Activated CD4-positive, alpha-beta T cell treated with anti-CD3 and anti-CD28 coated beads, Interleukin-2, amount 10 ng/mL, durations not matched to agents 7 days and 5 days (primary cell): ENCODE results near the gene SRGAP1. TPM values are rescaled to one million over a fixed set of nuclear protein-coding genes. Genes with fewer than 3 reads are reported as not detected.

Experiments
- CTCF ChIA-PET: fragments of 350-600 bp; sonication (Branson Sonifier 250); formaldehyde crosslinking; loops from one replicate; lab custom pipeline; 2021; ENCODE audit warnings: antibody characterized with exemption; lab: Charles Lee
- POLR2A ChIA-PET: fragments of 350-600 bp; sonication (Branson Sonifier 250); formaldehyde crosslinking; loops from one replicate; lab custom pipeline; 2021; ENCODE audit warnings: antibody characterized with exemption; lab: Charles Lee
- DNase-seq: peaks from one replicate; pipeline ENCODE4 v3.0.0-alpha.2; 2020
- H3K27ac Mint-ChIP-seq: one replicate; pipeline ENCODE4 v1.8.0; 2021; ENCODE audit warnings: mild to moderate bottlenecking, moderate library complexity, mixed read lengths
- H3K27me3 Mint-ChIP-seq: one replicate; pipeline ENCODE4 v1.8.0; 2021; ENCODE audit warnings: mixed read lengths
- H3K36me3 Mint-ChIP-seq: one replicate; pipeline ENCODE4 v1.8.0; 2021; ENCODE audit warnings: low read depth, mixed read lengths
- H3K4me1 Mint-ChIP-seq: one replicate; pipeline ENCODE4 v1.8.0; 2021; ENCODE audit warnings: mixed read lengths
- H3K4me3 Mint-ChIP-seq: one replicate; pipeline ENCODE4 v1.8.0; 2021; ENCODE audit warnings: mild to moderate bottlenecking, moderate library complexity, mixed read lengths
- H3K9me3 Mint-ChIP-seq: one replicate; pipeline ENCODE4 v1.8.0; 2021; ENCODE audit warnings: mixed read lengths
- total RNA-seq, 2 experiments: library from RNA; stranded (reverse); gene quantifications; one replicate each; pipeline ENCODE4 v1.2.3, GENCODE V29; 2021

The SRGAP1 gene
- total RNA-seq, 2 experiments from 2014 or later, result not detected

- no peaks in the 10 kb centered on the region for H3K4me1 Mint-ChIP-seq
- H3K4me3 Mint-ChIP-seq, result no peak overlapping the region
- CTCF ChIA-PET, result no interaction called here
These were observed 62.4 kb downstream of the SRGAP1 start for GRCh38 chr12:63906876-63907275.

DNA sequence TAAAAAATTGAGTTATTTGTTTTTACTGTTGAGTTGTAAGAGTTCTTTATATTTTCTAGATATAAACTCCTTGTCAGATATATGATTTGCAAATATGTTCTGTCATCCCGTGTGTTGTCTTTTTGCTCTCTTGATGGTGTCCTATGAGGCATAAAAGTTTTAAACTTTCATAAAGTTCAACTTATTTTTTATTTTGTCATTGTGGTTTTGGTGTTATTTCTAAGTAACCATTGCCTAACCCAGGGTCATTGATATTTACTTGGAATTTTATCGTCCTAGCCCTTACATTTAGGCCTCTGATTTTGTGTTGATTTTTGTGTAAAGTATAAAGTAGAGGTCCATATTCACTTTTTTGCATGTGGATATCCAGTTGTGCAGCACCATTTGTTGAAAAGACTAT is 63.1 kb downstream of the SRGAP1 start:
- ChIA-PET CTCF (no interaction called here), POLR2A (no interaction called here)
- Mint-ChIP-seq H3K27me3 (no peaks in the 10 kb centered on the region), H3K36me3 (no peaks in the 10 kb centered on the region), H3K9me3 (no peaks in the 10 kb centered on the region), H3K4me3 (no peak overlapping the region), H3K4me1 (no peaks in the 10 kb centered on the region), H3K27ac (no peak overlapping the region)
- no peak for DNase-seq

More at GRCh38 chr12:63906876-63907275, 62.4 kb downstream of the SRGAP1 start:
- Mint-ChIP-seq H3K27me3 (no peaks in the 10 kb centered on the region), H3K36me3 (no peaks in the 10 kb centered on the region), H3K27ac (no peak overlapping the region), H3K9me3 (no peaks in the 10 kb centered on the region)
- POLR2A ChIA-PET, result no interaction called here
- no peak for DNase-seq

DNA sequence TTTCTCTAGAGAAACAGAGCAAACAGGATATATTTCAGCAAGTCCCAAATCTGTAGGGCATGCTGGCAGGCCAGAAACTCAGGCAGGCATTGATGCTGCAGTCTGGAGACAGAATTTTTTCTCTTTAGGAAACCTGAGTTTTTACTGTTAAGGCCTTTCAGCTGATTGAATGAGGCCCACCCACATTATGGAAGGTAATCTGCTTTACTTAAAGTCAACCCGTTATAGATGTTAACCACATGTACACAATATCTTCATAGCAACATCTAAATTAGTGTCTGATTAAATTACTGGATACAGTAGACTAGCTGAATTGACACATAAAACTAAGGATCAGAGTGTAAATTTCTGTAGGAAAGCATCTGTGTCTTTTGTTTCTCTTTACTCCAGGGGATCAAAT is 65.2 kb downstream of the SRGAP1 start:
- Mint-ChIP-seq H3K4me1 (no peaks in the 10 kb centered on the region), H3K9me3 (no peaks in the 10 kb centered on the region), H3K36me3 (no peaks in the 10 kb centered on the region), H3K27ac (no peak overlapping the region), H3K27me3 (no peaks in the 10 kb centered on the region), H3K4me3 (no peak overlapping the region)
- POLR2A ChIA-PET, result no interaction called here
- CTCF ChIA-PET, result no interaction called here
- DNase-seq, result no peak

DNA sequence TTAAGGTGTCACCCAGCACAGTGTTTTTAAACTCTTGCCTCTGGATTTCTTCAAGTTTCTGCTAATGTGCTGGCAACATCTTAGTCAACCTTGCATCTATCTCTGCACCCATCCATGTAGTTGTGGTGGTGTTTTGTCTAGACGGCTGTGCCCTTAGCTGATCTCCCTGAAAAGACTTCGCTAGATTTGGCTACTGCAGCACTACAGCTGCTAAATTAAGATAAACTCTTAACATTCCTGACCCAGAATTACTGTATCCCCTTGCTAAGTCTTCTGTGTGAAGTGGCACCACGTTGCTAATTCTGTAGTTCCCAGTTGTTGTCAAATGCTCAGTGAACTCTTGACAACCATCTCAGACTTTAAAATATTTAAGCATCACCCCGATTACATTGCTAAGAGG is 66.8 kb downstream of the SRGAP1 start:
- DNase-seq, result no peak
- Mint-ChIP-seq H3K27ac (no peak overlapping the region), H3K4me3 (no peak overlapping the region), H3K9me3 (no peaks in the 10 kb centered on the region), H3K27me3 (no peaks in the 10 kb centered on the region), H3K36me3 (no peaks in the 10 kb centered on the region), H3K4me1 (no peaks in the 10 kb centered on the region)
- POLR2A ChIA-PET, result no interaction called here
- CTCF ChIA-PET, result no interaction called here

DNA sequence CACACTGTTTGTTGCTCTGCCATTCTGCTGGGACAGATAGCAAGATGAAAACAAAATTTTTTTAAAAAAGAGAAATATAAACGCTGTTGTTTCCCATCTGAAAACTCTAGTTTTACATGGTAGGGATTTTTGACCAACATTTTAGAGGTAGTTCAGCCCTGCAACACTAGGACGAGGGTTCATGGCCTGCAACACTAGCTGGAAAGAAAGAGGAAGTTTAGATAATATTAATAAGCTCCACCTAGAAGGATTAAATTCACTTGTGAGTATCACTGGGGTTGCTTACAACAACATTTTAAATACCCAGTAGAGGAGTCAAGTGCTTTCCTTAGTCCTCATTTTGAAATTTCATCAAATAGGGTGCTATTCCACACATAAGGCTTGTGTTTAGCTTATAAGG is 68.2 kb downstream of the SRGAP1 start:
- ChIA-PET CTCF (no interaction called here), POLR2A (no interaction called here)
- no peaks in the 10 kb centered on the region for H3K27me3 Mint-ChIP-seq
- no peaks in the 10 kb centered on the region for H3K36me3 Mint-ChIP-seq
- no peak overlapping the region for H3K27ac Mint-ChIP-seq
- DNase-seq, result no peak
- no peaks in the 10 kb centered on the region for H3K4me1 Mint-ChIP-seq
- H3K9me3 Mint-ChIP-seq, result no peaks in the 10 kb centered on the region
- no peak overlapping the region for H3K4me3 Mint-ChIP-seq

- Mint-ChIP-seq H3K4me1 (no peaks in the 10 kb centered on the region), H3K9me3 (no peaks in the 10 kb centered on the region)
- POLR2A ChIA-PET, result no interaction called here
These were observed 69.4 kb downstream of the SRGAP1 start for GRCh38 chr12:63913929-63914328.

DNA sequence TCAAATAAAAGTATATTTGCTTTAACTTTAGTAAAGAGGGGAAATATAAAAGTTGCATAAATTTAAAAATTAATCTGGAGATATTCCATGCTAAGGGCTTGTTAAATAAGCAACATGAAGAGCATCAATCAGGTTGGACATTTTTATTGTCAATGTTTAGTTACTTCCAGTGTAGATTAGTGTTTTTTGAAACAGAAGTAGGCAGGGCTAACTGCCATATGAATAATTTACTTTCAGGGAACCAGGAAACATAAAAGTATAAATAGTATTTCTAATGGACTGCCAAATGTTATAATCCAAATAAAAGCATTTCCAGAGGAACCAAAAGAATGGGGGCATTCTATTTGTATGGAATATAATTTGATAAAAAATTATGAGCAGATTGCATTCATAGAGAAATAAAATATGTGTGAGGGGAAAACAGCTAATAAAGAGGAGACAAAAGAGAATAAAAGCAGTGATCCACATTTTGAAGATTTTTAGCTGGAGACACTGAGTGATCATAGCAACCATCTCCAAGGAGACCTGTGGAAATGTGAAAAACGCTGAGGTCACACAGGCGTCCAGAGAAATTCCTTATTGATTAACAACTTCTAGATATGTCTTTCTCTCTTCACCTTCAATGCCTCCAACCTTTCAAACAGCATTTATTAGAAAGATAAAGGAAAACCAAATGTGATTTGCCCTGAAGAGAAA is 70.8 kb downstream of the SRGAP1 start:
- Mint-ChIP-seq H3K36me3 (no peaks in the 10 kb centered on the region), H3K27me3 (no peaks in the 10 kb centered on the region), H3K4me3 (no peak overlapping the region), H3K9me3 (no peaks in the 10 kb centered on the region), H3K27ac (no peak overlapping the region), H3K4me1 (no peaks in the 10 kb centered on the region)
- CTCF ChIA-PET, result interaction anchor here (1.0 kb wide), 1 partner anchor 40 kb away, joined by 3 read pairs; no protein-coding TSS in a partner anchor
- POLR2A ChIA-PET, result no interaction called here
- no peak for DNase-seq

More at GRCh38 chr12:63913929-63914328, 69.4 kb downstream of the SRGAP1 start:
- H3K27ac Mint-ChIP-seq, result no peak overlapping the region
- no peaks in the 10 kb centered on the region for H3K27me3 Mint-ChIP-seq
- CTCF ChIA-PET, result interaction anchor here (0.5 to 1.0 kb wide), 2 partner anchors 35 to 38 kb away, joined by 3 read pairs; no protein-coding TSS in a partner anchor
- H3K4me3 Mint-ChIP-seq, result no peak overlapping the region
- no peak for DNase-seq
- no peaks in the 10 kb centered on the region for H3K36me3 Mint-ChIP-seq

GRCh38 chr12:63916561-63917476 is 72.3 kb downstream of the SRGAP1 start:
- CTCF ChIA-PET, result no interaction called here
- Mint-ChIP-seq H3K4me3 (no peak overlapping the region), H3K27ac (no peak overlapping the region), H3K9me3 (no peaks in the 10 kb centered on the region), H3K36me3 (no peaks in the 10 kb centered on the region), H3K4me1 (no peaks in the 10 kb centered on the region), H3K27me3 (no peaks in the 10 kb centered on the region)
- POLR2A ChIA-PET, result no interaction called here
- no peak for DNase-seq

- Mint-ChIP-seq H3K4me1 (no peaks in the 10 kb centered on the region), H3K9me3 (no peaks in the 10 kb centered on the region), H3K27me3 (no peaks in the 10 kb centered on the region), H3K4me3 (no peak overlapping the region), H3K27ac (no peak overlapping the region), H3K36me3 (no peaks in the 10 kb centered on the region)
- DNase-seq, result no peak
- CTCF ChIA-PET, result no interaction called here
- POLR2A ChIA-PET, result no interaction called here
These were observed 73.0 kb downstream of the SRGAP1 start for GRCh38 chr12:63917477-63917862.

- no peaks in the 10 kb centered on the region for H3K4me1 Mint-ChIP-seq
- H3K9me3 Mint-ChIP-seq, result no peaks in the 10 kb centered on the region
- POLR2A ChIA-PET, result no interaction called here
- no peaks in the 10 kb centered on the region for H3K27me3 Mint-ChIP-seq
- no peak for DNase-seq
- H3K27ac Mint-ChIP-seq, result no peak overlapping the region
- no peak overlapping the region for H3K4me3 Mint-ChIP-seq
- H3K36me3 Mint-ChIP-seq, result no peaks in the 10 kb centered on the region
- CTCF ChIA-PET, result no interaction called here
These were observed 73.6 kb downstream of the SRGAP1 start for GRCh38 chr12:63917864-63918799.

GRCh38 chr12:63918800-63919300 is 74.3 kb downstream of the SRGAP1 start:
- DNase-seq, result no peak
- no peaks in the 10 kb centered on the region for H3K4me1 Mint-ChIP-seq
- ChIA-PET CTCF (no interaction called here), POLR2A (no interaction called here)
- H3K27me3 Mint-ChIP-seq, result no peaks in the 10 kb centered on the region
- H3K27ac Mint-ChIP-seq, result no peak overlapping the region
- no peaks in the 10 kb centered on the region for H3K36me3 Mint-ChIP-seq
- no peak overlapping the region for H3K4me3 Mint-ChIP-seq
- no peaks in the 10 kb centered on the region for H3K9me3 Mint-ChIP-seq

- Mint-ChIP-seq H3K4me3 (no peak overlapping the region), H3K4me1 (no peaks in the 10 kb centered on the region), H3K27ac (no peak overlapping the region), H3K27me3 (no peaks in the 10 kb centered on the region), H3K9me3 (no peaks in the 10 kb centered on the region), H3K36me3 (no peaks in the 10 kb centered on the region)
- CTCF ChIA-PET, result no interaction called here
- DNase-seq, result no peak
- POLR2A ChIA-PET, result no interaction called here
These were observed 75.3 kb downstream of the SRGAP1 start for GRCh38 chr12:63919756-63920155.
